Forelimb muscle (tissue), 1 donor: Measurements from ENCODE around the gene RBM18. TPM values are rescaled to one million over a fixed set of nuclear protein-coding genes. Genes with fewer than 3 reads are reported as not detected.

Source experiments
- DNase-seq: peaks from one replicate; pipeline ENCODE4 v3.0.0-alpha.2; 2013; ENCODE audit warnings: low read depth
- polyA plus RNA-seq: library from polyadenylated mRNA; unstranded; fragments of 120-200 nt; gene quantifications from one replicate; pipeline ENCODE4 v1.2.1, GENCODE V29; 2013; ENCODE audit not compliant: insufficient read length

RBM18 gene
- polyA plus RNA-seq, 1 donor: 29.9 TPM

DNA sequence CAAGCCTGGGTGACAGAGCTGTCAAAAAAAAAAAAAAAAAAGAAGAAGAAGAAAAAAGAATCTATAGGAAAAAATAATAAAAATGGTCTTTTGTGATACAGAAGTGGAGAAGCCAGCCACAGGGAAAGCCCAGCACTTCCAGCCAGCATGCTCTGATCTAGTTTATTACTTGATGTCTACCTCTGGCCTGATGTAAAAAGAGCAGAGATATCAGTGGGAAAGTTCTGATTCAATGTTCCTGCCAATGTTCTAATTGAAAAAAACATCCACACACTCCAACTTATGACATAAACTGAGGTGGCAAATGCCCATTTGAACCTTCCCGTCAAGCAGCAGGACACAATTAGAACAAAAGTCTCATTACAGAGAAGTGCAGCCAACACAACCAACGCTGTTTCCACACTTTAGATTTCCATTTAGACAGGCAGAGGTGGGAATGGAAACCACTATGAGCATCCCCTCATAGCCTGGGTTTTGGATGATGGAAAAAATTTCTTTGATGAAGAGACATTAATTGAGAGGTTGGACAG lies 5.7 kb downstream of the RBM18 start:
- no peak for DNase-seq

DNA sequence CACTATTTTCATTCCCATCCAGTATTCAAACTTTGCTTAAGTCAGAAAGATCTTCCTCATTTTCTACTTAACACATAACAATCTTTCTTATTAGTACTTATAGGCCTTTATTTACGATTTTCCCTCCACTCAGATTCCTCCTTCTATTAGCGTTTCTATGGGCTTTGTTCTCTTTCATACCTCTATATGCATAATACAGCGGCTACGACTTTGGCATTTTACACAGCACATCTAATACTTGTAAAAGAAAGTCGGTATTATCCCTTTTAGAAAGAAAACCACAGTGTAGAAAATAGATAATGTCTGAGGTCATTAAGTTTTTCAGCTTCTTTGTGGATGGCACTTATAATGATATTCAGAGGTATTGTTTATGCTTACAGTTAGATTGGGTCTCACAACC lies 8.4 kb downstream of the RBM18 start:
- no peak for DNase-seq

DNA sequence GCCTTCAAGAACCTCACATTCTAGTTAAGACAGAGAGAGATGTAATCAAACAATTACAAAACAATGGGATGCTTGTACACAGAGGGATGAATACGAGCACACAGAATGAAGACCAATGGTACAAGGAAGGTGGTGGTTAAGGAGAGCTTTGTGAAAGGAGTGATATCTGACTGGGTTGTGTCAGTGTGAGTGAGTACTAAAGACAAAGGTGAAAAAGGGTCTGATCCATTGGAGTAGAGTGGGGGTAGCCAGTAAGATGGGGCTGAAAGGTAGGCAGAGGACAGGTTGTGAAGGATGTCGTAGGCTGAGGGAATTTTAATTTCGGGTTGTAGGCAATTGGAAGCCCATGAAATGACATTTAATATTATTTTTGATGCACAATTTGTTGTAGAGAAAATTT lies 9.9 kb downstream of the RBM18 start:
- DNase-seq: no peak

DNA sequence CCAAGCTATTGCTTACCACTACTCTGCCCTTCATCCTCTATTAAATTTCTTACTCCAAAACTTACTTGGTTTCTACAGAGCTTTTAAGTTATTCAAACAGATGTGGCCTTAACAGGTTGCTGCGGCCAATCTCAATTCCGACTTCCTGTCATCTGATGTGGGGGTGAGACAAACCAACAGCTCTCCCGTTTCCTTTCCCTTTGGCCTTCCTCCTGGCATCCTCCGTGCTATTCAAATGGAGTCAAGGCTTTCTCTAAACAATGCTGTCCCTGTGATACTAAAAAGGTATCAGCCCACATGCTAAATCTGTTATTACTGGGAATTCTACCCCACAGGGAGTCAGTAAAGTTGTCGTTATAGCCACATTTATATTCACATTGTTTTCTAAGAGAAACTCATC lies 11.8 kb downstream of the RBM18 start:
- no peak for DNase-seq

DNA sequence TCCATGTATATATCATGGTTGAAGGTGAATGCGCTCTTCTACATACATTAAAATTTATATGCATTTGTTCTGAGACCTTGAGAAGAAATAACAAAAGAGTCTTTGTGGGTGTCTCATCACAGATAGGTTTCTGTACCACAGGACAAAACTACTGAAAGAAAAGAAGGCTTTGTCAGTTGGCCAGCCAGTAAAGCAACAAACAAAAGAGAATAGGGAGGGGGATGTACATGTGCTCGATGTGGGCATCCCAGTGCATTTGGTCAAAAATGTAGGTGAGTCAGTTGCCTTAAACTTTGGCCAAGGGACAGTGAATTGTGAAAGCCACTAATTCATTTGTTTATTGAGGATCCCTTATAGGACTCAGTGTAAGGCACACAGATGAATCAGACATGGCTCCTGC lies 13.3 kb downstream of the RBM18 start:
- no peak for DNase-seq

DNA sequence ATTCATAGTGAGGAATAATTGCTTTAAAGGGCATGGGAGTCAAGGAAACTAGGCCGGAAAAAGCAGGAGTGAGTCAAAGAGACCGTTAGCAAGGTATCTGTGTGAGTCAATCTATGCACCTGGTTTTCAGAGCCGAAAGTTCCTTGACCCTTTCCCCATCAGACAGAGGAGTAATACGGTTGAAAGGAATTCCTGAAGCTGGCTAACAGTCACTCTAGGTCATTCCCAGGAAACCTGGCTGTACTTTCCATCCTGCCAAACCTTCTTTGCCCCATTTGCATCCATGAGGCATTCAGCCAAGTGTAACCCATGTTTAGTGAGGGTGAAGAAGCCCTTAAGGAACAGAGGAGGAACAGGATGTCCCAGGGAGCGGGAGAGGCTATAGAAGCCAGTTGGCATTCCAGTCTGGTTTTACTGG lies 16.2 kb downstream of the RBM18 start:
- DNase-seq: no peak

DNA sequence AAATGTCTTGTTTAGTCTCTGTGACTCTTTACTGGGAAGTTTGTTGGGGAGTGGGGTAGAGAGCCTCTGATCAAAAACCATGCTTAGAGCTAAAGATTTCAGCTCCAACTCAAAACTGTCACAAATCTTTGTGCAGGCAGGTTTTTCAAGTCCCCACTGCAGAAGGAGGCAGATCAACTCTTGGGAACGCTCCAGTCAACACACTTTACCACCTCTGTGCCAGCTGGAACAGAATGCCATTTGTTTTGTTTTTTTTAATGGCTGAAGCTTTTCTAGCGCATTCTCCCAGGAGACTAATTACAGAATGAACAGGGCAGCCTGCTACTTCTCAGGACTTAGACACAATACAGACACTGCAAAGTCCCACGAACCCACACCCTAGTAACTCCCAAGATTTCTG lies 18.0 kb downstream of the RBM18 start:
- no peak for DNase-seq

DNA sequence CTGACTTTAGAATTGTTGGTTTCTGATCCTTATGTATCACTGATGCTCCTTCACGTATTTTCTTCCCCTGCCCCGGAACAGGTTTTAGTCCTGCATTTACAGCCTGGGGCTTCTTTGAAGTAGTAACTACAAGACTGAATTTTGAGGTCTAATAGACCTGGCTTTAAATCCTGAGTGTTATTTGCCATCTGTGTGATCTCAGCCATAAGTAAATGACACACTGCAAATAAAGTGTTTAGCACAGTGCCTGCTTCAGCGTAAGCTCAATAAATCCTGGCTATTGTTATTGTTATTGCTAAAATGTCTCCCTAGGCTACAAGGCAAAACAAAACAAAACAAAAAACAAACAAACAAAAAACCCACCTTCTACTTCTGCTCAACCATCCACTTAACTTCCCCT lies 20.3 kb downstream of the RBM18 start:
- DNase-seq: no peak

DNA sequence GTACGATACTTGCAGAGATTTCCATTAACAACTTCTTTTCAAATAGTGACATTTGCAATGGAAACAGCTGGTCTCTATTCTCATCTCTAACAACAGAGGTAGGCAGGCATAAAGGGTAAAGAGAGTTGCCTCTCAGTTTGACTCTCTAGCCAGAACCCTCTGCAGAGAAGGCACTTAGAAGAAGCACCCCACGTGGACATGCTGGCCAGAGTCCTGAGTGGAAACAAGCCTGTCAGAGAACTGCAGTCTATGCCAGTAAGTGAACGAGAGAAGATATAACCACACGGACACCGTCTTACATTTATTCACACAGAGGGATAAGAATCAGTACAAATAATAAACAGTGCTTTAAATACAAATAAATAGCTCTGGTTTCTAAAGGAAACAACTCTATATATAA lies 24.9 kb downstream of the RBM18 start:
- DNase-seq: no peak

DNA sequence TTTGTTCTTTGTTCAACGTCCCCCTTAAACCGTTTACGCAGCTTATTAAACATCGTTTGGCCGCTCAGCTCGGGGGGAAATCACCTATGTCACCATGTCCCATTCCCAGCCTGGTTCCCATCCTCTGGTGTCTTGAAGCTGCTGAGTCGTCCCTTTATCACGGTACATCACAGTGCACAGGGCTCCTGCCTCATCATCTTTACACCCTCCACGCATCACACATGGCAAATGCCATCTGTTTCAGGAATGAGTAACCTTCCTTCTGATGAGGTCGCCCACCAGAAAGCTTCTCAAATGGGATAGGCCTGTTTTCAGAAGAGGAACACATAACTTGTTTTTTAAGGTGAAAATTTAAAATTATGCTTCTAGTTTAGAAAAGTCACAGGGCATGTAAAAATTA lies 28.0 kb downstream of the RBM18 start:
- no peak for DNase-seq

DNA sequence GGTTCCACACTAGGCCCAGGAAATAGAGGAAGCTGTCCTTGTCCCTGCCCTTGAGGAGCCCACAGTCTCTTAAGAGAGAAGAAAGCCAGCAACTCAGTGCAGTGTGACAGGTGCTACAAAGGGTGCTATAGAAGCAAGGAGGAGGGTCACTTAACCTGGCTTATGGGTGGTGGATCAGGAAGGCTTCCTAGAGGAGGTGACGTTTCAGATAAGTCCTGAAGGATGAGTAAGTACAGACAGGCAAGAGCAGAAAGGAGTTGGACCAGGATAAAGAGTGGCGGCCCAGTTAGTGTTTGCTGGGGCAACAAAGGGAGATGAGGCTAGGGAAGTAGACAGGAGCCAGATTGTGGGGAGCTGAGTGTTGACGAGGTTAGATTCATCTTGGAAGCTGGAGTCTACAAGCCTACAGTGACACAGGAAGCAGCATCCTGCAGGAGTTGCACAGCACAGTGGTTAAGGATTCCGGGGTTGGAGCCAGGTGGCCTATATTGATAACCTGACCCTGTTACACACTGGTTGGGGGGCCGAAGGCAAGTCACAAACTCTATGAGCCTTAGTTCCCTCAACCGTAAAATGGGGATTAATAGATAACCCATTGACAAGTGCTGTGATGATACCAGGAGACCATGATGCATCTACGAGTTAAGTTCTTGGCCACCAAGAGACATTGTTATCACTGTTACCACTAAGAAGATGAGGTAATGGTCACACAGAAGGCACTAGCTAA lies 30.5 kb downstream of the RBM18 start:
- DNase-seq: no peak

DNA sequence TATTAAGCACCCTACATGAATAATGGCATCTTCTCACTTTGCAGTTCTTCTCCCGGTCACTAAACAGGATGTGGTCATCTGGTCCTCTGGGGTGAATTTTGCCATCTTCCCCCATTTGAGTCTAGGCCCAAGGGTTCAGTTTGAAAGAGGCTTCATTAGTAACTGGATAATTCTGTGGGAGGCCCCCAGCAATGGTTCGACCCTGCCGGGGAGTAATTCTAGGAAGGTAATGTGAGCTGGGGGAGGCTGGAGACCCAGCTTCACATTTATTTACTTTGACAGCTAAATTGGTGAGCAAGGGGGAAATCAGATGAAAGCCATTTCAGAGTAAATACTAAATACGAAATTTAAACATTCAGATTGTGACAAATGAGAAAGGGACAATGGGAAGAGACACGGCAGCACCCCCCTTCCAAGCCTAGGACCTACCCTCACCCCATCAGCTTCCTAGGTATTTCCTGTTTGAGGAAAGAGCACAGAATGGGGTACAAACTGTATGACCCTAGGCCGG lies 31.8 kb downstream of the RBM18 start:
- no peak for DNase-seq

DNA sequence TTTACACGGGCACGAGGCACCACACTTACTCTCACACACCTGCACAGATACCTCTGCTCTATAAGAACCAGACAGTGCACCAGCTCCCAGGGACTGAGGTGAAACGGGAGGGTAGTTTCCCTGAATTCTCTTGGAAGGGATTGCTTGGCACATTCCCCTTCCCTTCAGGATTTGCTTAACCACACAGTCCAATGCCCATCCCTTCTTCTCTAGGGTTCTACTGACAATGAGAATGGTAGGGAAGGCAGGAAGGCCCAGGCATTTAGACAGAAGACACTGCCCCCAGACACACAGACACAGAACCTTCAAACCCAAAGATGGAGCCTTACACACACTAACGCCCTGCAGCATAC lies 35.2 kb downstream of the RBM18 start:
- no peak for DNase-seq

DNA sequence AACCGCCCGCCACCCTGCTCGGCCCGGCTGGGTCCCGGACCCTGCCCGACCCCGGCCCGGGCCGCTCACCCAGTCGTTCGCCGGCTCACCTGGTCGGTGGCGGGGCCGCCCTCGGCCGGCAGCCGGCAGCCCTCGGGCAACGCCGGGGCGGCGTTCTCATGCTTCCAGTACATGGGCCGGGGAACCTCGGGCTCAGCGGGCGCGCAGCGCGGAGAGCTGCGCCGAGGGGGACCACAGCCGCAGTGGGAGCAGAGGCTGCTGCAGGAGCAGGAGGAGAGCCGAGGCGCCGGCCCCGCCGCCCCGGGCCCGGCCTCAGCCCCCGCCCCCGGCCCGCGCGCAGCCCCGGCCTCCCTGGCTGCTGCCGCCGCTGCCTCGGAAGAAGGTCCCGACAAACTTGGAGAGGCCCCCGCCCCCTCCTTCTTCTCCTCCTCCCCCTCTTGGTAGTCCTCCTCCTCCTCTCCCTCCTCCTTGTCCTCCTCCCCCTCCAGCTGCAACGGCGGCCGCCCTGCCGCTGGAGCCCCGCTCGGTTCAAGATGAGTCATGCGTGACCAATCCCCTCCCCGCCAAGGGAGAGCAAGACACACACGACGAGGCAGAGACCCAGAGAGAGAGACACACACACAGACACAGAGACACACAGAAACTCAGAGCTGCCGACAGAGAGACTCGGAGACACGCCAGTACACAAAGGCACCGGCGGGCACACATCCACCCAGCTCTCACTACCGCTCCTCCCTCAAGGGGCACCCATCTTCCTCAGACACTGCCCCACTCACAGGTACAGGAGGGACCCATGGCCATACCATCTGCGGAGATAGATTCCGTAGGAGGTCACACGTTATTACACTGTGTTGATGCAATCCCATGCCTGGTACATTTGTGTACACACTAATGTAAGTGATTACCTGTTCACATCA lies 35.8 kb downstream of the RBM18 start, which contains the start of gene LHX6:
Gene LHX6, minus strand, starts transcription at position 390 of the 917 bp plus-strand sequence. Its CDS starts 217 bp downstream, at position 173.
- no peak for DNase-seq

DNA sequence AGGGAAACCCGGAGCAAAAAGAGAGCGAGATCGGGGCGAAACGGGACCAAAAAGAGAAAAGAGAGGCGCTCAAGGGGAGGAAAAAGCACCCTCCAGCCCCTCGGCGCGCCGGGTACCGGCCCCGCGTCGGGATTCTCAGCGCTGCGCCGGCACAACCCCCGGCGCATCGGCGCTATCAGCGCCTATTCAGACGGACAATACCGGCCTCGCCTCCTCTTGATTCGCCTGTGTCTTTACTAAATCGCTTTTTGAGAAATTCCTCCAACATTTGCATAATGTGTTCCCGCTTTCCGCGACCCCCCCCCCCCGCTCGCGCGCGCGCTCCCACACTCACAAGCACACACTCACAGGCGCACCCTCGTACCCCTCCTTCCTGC lies 36.5 kb downstream of the RBM18 start:
- no peak for DNase-seq

DNA sequence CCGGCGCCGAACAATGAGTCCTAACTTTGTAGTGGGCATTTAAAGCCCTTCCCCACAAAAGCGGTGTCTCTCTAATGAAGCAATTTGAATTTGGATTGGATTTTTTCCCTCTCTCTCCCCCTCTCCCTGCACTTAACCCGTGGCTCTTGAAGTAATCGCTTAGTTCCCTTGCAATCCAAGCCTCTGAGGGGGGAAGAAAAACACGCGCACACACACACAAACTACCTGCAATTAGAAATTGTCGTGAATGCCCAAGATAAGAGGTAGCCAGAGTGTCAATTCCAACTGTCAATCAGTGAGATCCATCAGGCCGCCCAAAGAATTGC lies 37.1 kb downstream of the RBM18 start:
- DNase-seq: no peak

DNA sequence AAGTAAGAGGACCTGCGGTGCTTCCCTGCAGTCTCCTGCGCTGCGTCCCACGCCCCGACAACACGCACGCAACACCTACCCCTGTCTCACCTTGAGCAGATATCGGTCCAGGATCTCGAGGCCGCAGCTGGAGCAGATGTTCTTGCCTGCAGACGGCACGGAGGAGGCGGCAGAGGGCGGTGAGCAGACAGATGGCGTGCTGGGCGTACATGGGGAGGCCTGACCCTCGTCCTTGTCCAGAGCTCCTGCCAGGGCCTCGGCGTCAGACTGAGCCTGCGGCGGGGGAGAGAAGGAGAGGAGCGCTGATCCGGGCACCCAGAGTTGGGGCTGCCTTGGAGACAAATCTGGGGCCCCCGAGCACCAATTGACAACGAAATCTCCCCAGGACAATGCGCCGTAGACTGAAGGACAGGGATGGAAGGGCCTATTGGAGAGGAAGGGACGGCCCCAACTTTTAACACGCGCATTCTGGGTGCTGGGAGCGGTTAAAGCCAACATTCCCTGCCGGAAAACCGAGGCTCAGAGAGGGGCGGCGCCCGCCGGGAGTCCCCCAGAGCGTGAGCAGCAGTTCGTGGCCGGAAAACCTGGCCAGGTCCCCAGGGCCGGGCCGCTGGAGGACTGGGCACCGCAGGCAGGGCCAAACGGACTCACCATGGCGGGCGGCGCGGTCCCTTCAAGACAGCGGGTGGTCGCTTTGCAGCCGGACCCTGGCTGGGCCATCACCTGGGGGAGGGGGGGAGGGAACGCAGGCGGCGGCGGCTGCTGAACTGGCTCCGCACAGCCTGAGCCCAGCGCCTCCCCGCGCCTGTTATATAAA lies 37.7 kb downstream of the RBM18 start:
- no peak for DNase-seq

DNA sequence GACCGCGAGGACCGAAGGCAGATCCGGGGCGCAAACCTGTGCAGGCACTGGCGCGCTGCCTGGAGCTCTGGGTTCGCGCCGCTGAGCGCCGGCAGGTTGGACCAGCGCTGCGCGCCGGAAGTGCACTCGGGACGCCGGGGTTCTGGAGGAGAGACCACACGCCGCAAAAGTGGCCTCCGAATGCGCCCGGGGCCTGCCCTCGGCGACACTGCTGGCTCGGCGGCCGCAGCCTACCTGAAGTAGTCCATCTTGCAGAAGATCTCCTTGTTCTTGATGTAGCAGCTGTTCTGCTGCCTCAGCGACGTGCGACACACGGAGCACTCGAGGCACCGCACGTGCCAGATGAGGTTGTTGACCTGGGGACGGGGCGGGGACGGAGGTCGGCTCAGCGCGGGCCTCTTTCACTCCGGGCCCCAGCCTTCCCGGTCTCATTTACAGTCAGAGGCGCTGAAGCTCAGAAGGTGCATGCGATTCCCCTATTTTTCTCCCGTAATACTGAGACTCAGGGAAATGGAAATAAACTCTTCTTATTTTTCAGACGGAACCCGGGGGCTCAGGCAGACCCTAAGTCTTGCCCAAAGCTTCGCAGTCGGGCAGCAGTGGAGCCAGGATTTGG lies 38.4 kb downstream of the RBM18 start:
- DNase-seq: no peak

DNA sequence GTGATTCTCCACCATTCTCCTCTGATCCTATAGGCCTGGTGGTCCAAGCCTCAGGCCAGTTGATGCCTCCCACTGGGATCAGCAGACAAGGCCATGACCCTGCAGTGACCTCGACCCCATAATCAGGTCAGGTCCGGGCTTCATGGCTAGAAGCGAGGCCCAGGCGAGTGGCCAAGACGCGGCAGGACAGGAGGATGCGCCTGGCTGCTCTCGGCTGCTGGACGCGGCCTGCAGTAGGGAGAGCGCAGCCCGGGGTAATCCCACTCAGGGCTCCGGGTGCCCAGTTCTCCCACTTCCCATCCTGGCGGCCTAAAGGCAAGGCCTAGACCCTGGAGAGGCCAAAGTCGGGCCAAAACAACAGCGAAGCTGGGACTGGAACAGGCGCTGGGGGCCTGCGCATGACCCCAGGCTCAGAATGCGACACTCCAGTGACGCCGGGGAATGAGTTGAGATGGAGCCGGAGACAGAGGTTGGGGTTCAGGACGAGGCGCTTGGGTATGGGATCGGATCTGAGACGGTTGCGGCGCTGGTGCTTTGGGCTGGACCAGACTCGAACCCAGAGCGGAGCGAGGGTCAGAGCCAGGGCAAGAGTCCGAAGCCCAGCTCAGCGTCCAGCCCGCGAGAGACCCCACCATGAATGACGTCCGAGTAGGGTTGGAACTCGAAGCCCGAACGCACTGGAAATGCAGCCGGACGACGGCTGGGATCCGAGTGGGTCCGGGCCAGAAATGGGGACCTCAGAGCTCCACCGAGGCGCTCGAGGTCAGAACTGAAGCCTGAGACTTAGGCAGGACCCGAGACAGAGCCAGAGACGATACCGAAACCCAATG lies 39.1 kb downstream of the RBM18 start:
- no peak for DNase-seq

DNA sequence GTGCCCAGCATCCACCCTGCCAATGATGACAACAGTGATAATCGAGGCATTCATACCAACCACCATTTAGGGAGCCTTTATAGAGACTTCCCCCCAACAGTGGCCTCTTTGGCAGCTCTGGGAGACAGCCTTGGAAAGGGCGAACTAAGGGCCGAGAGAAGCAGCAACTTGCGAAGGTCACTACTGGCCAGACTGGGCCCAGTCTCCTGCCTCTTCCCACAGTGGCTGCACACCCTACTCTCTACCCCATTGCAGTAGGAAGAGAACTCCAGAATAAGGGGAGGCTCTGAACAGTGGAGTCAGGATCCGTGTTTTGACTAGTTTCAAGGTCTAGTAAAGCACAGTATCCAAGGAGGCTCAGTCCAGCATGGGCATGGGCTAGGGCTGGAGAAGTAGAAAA lies 41.2 kb downstream of the RBM18 start:
- no peak for DNase-seq

DNA sequence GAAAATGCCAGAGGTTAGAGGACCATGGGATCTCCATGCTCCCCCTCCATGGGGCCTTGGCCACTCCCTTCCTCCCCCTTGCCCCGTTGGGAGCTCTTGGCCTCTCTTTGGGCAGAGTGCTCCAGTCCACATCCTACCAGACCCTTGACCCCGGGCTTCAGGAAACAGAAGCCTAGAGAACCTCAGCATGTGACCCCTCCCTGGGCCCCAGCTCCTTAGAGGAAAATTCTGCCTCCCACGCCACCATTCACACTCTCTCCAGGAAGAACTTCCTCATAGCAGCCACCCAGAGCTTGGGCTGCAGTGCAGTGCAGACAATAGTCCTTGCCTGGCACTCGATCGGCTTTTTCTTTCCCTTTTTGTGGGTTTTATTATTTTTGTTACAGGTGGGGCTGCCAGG lies 41.8 kb downstream of the RBM18 start:
- DNase-seq: no peak
